Mucosa of descending colon (tissue), 3 donors: Measurements from ENCODE around the gene KRTAP12-1. TPM values are rescaled to one million over a fixed set of nuclear protein-coding genes. Genes with fewer than 3 reads are reported as not detected.

Source experiments
- ATAC-seq: fragments of 200-7000 bp; cut with Tn5 transposase; one replicate; pipeline ENCODE4 v1.9.1; 2020; ENCODE audit warnings: mild to moderate bottlenecking, moderate library complexity
- DNase-seq, 3 donors: peaks; one replicate each; pipeline ENCODE4 v3.0.0-alpha.2; 2020
- H3K36me3 ChIP-seq: fragments of 200-600 bp; one replicate; pipeline ENCODE4 v1.8.0; 2021; ENCODE audit warnings: low read depth, mild to moderate bottlenecking
- H3K4me1 ChIP-seq: fragments of 200-600 bp; one replicate; pipeline ENCODE4 v1.8.0; 2021; ENCODE audit warnings: low read depth, mild to moderate bottlenecking
- H3K4me3 ChIP-seq: fragments of 200-600 bp; one replicate; pipeline ENCODE4 v1.8.0; 2021; ENCODE audit warnings: mild to moderate bottlenecking
- H3K9me3 ChIP-seq: fragments of 200-600 bp; one replicate; pipeline ENCODE4 v1.8.0; 2021; ENCODE audit warnings: mild to moderate bottlenecking
- intact Hi-C, 2 donors: fragments of 100-400 bp; cut with DNase I in 1 of 2; cut with micrococcal nuclease in 1 of 2; formaldehyde crosslinking; loops; one replicate each; pipeline versions ENCODE4 v1.11.0 to v1.11.1; 2022; cut with DNase I, micrococcal nuclease
- total RNA-seq, 3 donors: library from RNA; stranded (reverse); fragmentation: NEBNext Ultra II Directional in 2 of 3; extraction: Animal tissue kit (Norgen Biotek cat#: 25700) in 2 of 3; gene quantifications; one replicate each; pipeline versions ENCODE4 v1.2.1 to v1.2.4, GENCODE V29; 2021 to 2023
- TF ChIP-seq, protein P1 (sequence below): fragments of 200-600 bp; IDR thresholded peaks from one replicate; pipeline ENCODE4 v1.8.0; 2022; ENCODE audit warnings: antibody characterized with exemption, mild to moderate bottlenecking
- donor health status: DM: no; HTN: no; CAD: no; lungs with moderate emphysema.
- donor health status: DM: no; HTN: no; CAD: no.
- donor health status: DM: no; HTN: yes; CAD: no.

KRTAP12-1 gene
- total RNA-seq, 3 donors from 2014 or later, result not detected

DNA sequence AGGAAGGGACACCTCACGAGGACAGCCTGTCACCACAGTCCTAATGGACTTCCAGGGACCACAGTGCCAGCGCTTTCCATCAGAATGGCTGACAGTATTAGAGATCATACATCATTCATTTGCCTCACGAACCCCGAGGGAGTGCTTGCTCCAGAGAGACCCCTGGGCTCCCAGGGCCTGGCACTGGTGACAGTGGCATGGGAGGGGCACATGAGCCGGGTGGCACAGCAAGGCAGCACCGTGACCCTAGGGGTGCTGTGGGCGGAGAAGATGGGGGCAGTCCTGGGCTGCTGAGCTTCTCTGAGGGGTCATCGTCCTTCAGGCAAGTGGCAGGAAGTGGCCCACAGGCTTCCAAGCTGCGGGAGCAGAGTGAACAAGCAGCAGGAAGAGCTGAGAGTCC is 45.8 kb upstream of the KRTAP12-1 start:
- TF ChIP-seq, protein P1, sequence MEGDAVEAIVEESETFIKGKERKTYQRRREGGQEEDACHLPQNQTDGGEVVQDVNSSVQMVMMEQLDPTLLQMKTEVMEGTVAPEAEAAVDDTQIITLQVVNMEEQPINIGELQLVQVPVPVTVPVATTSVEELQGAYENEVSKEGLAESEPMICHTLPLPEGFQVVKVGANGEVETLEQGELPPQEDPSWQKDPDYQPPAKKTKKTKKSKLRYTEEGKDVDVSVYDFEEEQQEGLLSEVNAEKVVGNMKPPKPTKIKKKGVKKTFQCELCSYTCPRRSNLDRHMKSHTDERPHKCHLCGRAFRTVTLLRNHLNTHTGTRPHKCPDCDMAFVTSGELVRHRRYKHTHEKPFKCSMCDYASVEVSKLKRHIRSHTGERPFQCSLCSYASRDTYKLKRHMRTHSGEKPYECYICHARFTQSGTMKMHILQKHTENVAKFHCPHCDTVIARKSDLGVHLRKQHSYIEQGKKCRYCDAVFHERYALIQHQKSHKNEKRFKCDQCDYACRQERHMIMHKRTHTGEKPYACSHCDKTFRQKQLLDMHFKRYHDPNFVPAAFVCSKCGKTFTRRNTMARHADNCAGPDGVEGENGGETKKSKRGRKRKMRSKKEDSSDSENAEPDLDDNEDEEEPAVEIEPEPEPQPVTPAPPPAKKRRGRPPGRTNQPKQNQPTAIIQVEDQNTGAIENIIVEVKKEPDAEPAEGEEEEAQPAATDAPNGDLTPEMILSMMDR, result no peak
- intact Hi-C loops, result no loop called here
- ATAC-seq, result no peak

DNA sequence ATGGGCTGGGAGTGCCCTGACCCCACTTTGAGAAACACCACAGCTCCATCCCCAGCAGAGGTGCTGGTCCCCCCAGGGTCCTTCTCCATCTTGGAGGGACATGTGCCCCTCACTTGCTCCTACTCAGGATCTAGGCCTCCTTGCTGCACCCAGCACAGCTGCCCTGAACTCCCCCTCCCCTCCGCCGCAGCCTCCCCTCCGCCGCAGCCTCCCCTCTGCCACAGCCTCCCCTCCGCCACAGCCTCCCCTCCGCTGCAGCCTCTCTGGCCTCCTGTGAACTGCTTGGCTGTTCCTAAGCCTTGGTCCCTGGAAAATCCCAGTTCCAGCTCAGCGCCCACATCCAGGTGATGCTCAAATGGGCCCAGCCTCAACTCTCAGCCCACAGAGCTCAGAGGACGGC is 45.4 kb upstream of the KRTAP12-1 start:
- H3K4me1 ChIP-seq, result no peaks in the 10 kb centered on the region
- DNase-seq (no peak), ATAC-seq (no peak)
- no peak overlapping the region for H3K4me3 ChIP-seq
- no peaks in the 10 kb centered on the region for H3K9me3 ChIP-seq
- intact Hi-C loops, result no loop called here
- TF ChIP-seq, protein P1, result no peak
- no peaks in the 10 kb centered on the region for H3K36me3 ChIP-seq

More for the DNA sequence above, 45.8 kb upstream of the KRTAP12-1 start:
- Histone ChIP-seq H3K9me3 (no peaks in the 10 kb centered on the region), H3K36me3 (no peaks in the 10 kb centered on the region), H3K4me1 (no peaks in the 10 kb centered on the region), H3K4me3 (no peak overlapping the region)
- DNase-seq, result no peak

DNA sequence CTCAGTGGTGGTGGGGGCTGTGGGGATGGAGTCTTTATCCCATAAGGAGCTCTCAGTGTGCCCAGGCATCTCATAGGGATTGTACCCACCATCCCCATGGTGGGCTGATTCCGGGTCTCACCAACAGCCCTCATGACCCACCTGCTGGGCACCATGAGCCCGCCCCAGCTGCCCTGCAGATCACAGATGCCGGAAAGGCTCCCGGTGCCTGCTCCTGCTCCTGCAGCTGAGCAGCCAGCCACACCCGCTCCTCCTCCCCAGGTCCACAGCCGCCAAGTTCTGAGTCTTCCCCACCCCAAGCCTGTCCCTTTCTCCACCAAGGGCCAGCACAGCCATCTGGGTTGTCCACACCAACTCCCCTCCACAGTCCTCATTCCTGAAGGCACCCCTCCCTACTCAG is 44.9 kb upstream of the KRTAP12-1 start:
- DNase-seq, result no peak
- TF ChIP-seq, protein P1, result no peak
- H3K4me1 ChIP-seq, result no peaks in the 10 kb centered on the region
- intact Hi-C loops, result no loop called here
- no peak for ATAC-seq
- no peaks in the 10 kb centered on the region for H3K36me3 ChIP-seq
- no peaks in the 10 kb centered on the region for H3K9me3 ChIP-seq
- no peak overlapping the region for H3K4me3 ChIP-seq

DNA sequence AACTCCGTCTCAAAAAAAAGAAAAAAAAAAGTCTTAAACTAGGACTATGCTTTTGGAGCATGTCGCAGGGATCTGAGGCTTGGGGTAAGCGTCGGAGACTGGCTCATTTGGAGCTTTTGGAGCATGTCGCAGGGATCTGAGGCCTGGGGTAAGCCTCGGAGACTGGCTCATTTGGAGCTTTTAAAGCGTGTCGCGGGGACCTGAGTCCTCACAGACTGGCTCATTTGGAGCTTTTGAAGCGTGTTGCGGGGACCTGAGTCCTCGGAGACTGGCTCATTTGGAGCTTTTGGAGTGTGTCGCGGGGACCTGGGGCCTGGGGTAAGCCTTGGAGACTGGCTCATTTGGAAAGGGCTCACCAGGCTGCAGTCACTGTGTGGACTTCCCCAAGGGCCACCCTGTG is 43.0 kb upstream of the KRTAP12-1 start:
- intact Hi-C loops, result no loop called here
- H3K4me1 ChIP-seq, result no peaks in the 10 kb centered on the region
- H3K36me3 ChIP-seq, result no peaks in the 10 kb centered on the region
- DNase-seq (no peak), ATAC-seq (no peak)
- TF ChIP-seq, protein P1, result no peak
- H3K9me3 ChIP-seq, result no peaks in the 10 kb centered on the region
- H3K4me3 ChIP-seq, result no peak overlapping the region

DNA sequence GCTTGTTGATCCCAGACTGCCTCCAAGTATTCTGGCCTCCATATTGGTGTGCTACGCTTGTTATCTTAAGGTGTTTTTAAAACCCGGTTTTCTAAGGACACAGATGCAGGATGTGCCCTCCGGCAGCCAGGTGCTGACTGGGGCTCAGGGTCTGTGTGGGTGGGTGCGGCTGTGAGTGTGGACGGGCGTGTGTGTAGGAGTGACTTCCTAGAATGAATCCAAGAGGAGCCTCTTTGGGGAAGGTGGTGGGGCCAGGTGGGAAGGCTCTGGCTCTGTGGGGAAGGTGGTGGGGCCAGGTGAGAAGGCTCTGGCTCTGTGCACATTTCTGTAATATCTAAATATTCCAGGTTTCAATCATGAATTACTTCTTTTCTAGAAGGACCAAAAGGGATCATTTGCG is 42.2 kb upstream of the KRTAP12-1 start:
- no peaks in the 10 kb centered on the region for H3K4me1 ChIP-seq
- no peak for DNase-seq
- no peaks in the 10 kb centered on the region for H3K36me3 ChIP-seq
- intact Hi-C loops, result no loop called here
- no peak overlapping the region for H3K4me3 ChIP-seq
- ATAC-seq, result no peak
- H3K9me3 ChIP-seq, result no peaks in the 10 kb centered on the region
- TF ChIP-seq, protein P1, result no peak
